PC-9 (cell line): ENCODE results near the gene BMP5. TPM values are rescaled to one million over a fixed set of nuclear protein-coding genes. Genes with fewer than 3 reads are reported as not detected.
"Not testable (repeated sequence)": the region's sequence is repeated elsewhere in the genome, so short reads cannot be mapped to it uniquely, and the experiment has no call there.

ENCODE experiments used
- BruUV-seq: library from RNA; stranded (reverse); fragments of 400-500 nt; replicated peaks from 2 replicates; lab custom pipeline; 2021; lab: Mats Ljungman, UMichigan
- CTCF ChIA-PET: fragments of 300-600 bp; sonication (Branson Sonifier 250); formaldehyde crosslinking; loops from one replicate; lab custom pipeline; 2022; ENCODE audit warnings: antibody characterized with exemption; lab: Charles Lee
- POLR2A ChIA-PET: fragments of 300-600 bp; sonication (Branson Sonifier 250); formaldehyde crosslinking; loops from one replicate; lab custom pipeline; 2022; ENCODE audit warnings: antibody characterized with exemption; ENCODE audit not compliant: unreplicated experiment; lab: Charles Lee
- DNase-seq, 2 experiments: peaks; one replicate each; pipeline versions ENCODE4 v3.0.0 to v3.0.0-alpha.2; 2015 to 2022; ENCODE audit warnings: mixed read lengths in 1 of 2
- H2AFZ ChIP-seq: fragments of 200-600 bp; sonication (generic); 2 replicates; pipeline ENCODE4 v1.8.1; 2017; ENCODE audit warnings: antibody characterized with exemption
- H3F3A ChIP-seq: fragments of 200-600 bp; sonication (generic); 2 replicates; pipeline ENCODE4 v1.8.1; 2017; ENCODE audit warnings: antibody characterized with exemption, mild to moderate bottlenecking, low read depth; ENCODE audit not compliant: insufficient read depth
- H3K27ac ChIP-seq: fragments of 200-600 bp; sonication (generic); 2 replicates; pipeline ENCODE4 v1.6.1; 2016; ENCODE audit warnings: mixed run types
- H3K27me3 ChIP-seq: fragments of 200-600 bp; sonication (generic); 2 replicates; pipeline ENCODE4 v1.6.1; 2016; ENCODE audit warnings: low read depth, mixed run types; ENCODE audit not compliant: insufficient read depth
- H3K36me3 ChIP-seq: fragments of 200-600 bp; sonication (generic); 2 replicates; pipeline ENCODE4 v1.6.1; 2016; ENCODE audit warnings: low read depth, mixed run types
- H3K4me1 ChIP-seq: fragments of 200-600 bp; sonication (generic); replicated peaks from 2 replicates; pipeline ENCODE4 v1.6.1; 2016; ENCODE audit warnings: mixed run types; ENCODE audit not compliant: insufficient read depth
- H3K4me2 ChIP-seq: fragments of 200-600 bp; sonication (generic); 2 replicates; pipeline ENCODE4 v1.6.1; 2017; ENCODE audit warnings: mixed run types
- H3K4me3 ChIP-seq: fragments of 200-600 bp; sonication (generic); 2 replicates; pipeline ENCODE4 v1.6.1; 2016; ENCODE audit warnings: mixed run types
- H3K79me2 ChIP-seq: fragments of 200-600 bp; sonication (generic); 2 replicates; pipeline ENCODE4 v1.6.1; 2017; ENCODE audit warnings: low read depth, mixed run types
- H3K9me2 ChIP-seq: fragments of 200-600 bp; sonication (generic); 2 replicates; pipeline ENCODE4 v1.8.1; 2017; ENCODE audit warnings: mild to moderate bottlenecking; ENCODE audit not compliant: insufficient read depth
- H3K9me3 ChIP-seq: fragments of 200-600 bp; sonication (generic); 2 replicates; pipeline ENCODE4 v1.8.1; 2016; ENCODE audit warnings: low read depth; ENCODE audit not compliant: insufficient read depth
- H4K20me1 ChIP-seq: fragments of 200-600 bp; sonication (generic); 2 replicates; pipeline ENCODE4 v1.8.1; 2017; ENCODE audit not compliant: insufficient read depth
- CTCF ChIP-seq: fragments of 200-600 bp; sonication (generic); conservative IDR thresholded peaks from 2 replicates; pipeline ENCODE4 v1.6.1; 2017; ENCODE audit warnings: mixed run types, antibody characterized with exemption, mild to moderate bottlenecking, moderate library complexity
- EZH2 ChIP-seq: fragments of 200-600 bp; sonication (generic); IDR thresholded peaks from 2 replicates; pipeline ENCODE4 v1.8.0; 2017; ENCODE audit warnings: antibody characterized with exemption, low read depth
- intact Hi-C: fragments of 100-400 bp; cut with micrococcal nuclease; formaldehyde crosslinking; loops from one replicate; pipeline ENCODE4 v1.10.0; 2022; ENCODE audit not compliant: unreplicated experiment
- total RNA-seq: library from RNA; stranded (reverse); gene quantifications from 2 replicates; pipeline ENCODE4 v1.2.3, GENCODE V29; 2021

Gene BMP5
- total RNA-seq, 1 experiment from 2014 or later, result 0.20 TPM

- Histone ChIP-seq H3K9me2 (no peaks in the 10 kb centered on the region), H3K4me2 (no peak overlapping the region), H3K4me1 (no peaks in the 10 kb centered on the region), H3K79me2 (no peaks in the 10 kb centered on the region), H3K9me3 (no peaks in the 10 kb centered on the region), H4K20me1 (no peaks in the 10 kb centered on the region), H3K27me3 (no peaks in the 10 kb centered on the region), H3F3A (no peaks in the 10 kb centered on the region), H3K36me3 (no peaks in the 10 kb centered on the region), H3K4me3 (no peak overlapping the region), H3K27ac (no peak overlapping the region), H2AFZ (no peak overlapping the region)
- TF ChIP-seq CTCF (no peak), EZH2 (no peak)
- no peak for DNase-seq
- CTCF ChIA-PET, result no interaction called here
- no TSS peak for BruUV-seq
- intact Hi-C loops, result no loop called here
- POLR2A ChIA-PET, result no interaction called here
Observed at GRCh38 chr6:55913228-55914195, 38.1 kb upstream of the BMP5 start.

GRCh38 chr6:55910466-55910865, 35.1 kb upstream of the BMP5 start:
- BruUV-seq, POLR2A ChIA-PET: not testable (repeated sequence)

GRCh38 chr6:55909911-55910310, 34.5 kb upstream of the BMP5 start:
- H3K4me1 ChIP-seq, H3K9me3 ChIP-seq, BruUV-seq, intact Hi-C loops, H3K9me2 ChIP-seq, H3K36me3 ChIP-seq, H3K4me2 ChIP-seq, H3K79me2 ChIP-seq, H2AFZ ChIP-seq, H3F3A ChIP-seq, POLR2A ChIA-PET, H3K4me3 ChIP-seq, CTCF ChIA-PET, H4K20me1 ChIP-seq, DNase-seq, H3K27ac ChIP-seq, H3K27me3 ChIP-seq: not testable (repeated sequence)

More at GRCh38 chr6:55910466-55910865, 35.1 kb upstream of the BMP5 start:
- H3K4me2 ChIP-seq, H3K79me2 ChIP-seq, H3K9me3 ChIP-seq, H3K27ac ChIP-seq, DNase-seq, H3K27me3 ChIP-seq, H3K4me3 ChIP-seq, H3K9me2 ChIP-seq, H4K20me1 ChIP-seq, H3K4me1 ChIP-seq, intact Hi-C loops, H3K36me3 ChIP-seq, H2AFZ ChIP-seq, H3F3A ChIP-seq, CTCF ChIA-PET: not testable (repeated sequence)

- Histone ChIP-seq H3K4me2 (no peak overlapping the region), H3K4me1 (no peaks in the 10 kb centered on the region), H3K27me3 (no peaks in the 10 kb centered on the region), H3K27ac (no peak overlapping the region), H3K36me3 (no peaks in the 10 kb centered on the region), H3K9me3 (no peaks in the 10 kb centered on the region), H3K4me3 (no peak overlapping the region), H3K9me2 (no peaks in the 10 kb centered on the region), H4K20me1 (no peaks in the 10 kb centered on the region), H2AFZ (no peak overlapping the region), H3K79me2 (no peaks in the 10 kb centered on the region), H3F3A (no peaks in the 10 kb centered on the region)
- no TSS peak for BruUV-seq
- no peak for DNase-seq
- TF ChIP-seq CTCF (no peak), EZH2 (no peak)
- POLR2A ChIA-PET, result no interaction called here
- intact Hi-C loops, result no loop called here
- CTCF ChIA-PET, result no interaction called here
Observed at GRCh38 chr6:55902796-55903195, 27.4 kb upstream of the BMP5 start.
